Suprapubic skin (tissue), 4 donors: Measurements from ENCODE around the gene STOML1.

Source experiments
- CTCF ChIP-seq, 2 donors: fragments of 200-600 bp in 1 of 2; fragments of 450-650 bp in 1 of 2; sonication (generic) in 1 of 2; IDR thresholded peaks; one replicate each; pipeline ENCODE4 v1.5.1; 2016 to 2019; ENCODE audit warnings: antibody characterized with exemption in 2 of 2, mild to moderate bottlenecking in 1 of 2, moderate library complexity in 1 of 2
- EP300 ChIP-seq: sonication (generic); formaldehyde crosslinking; IDR thresholded peaks from one replicate; pipeline ENCODE4 v1.6.1; 2017; ENCODE audit warnings: antibody characterized with exemption
- POLR2A ChIP-seq, 2 donors: fragments of 450-650 bp; IDR thresholded peaks; one replicate each; pipeline ENCODE4 v1.6.1; 2017; ENCODE audit warnings: antibody characterized with exemption in 2 of 2, mild to moderate bottlenecking in 2 of 2, moderate library complexity in 2 of 2
- POLR2AphosphoS5 ChIP-seq, 3 donors: sonication (generic); formaldehyde crosslinking; IDR thresholded peaks; one replicate each; pipeline ENCODE4 v1.6.1; 2017; ENCODE audit warnings: antibody characterized with exemption in 3 of 3

GRCh38 chr15:73952171-73952912 lies 39.8 kb downstream of the STOML1 start:
- TF ChIP-seq CTCF (IDR thresholded peaks at IDR 0.05) (no peak), POLR2A (IDR thresholded peaks at IDR 0.05) (no peak), POLR2AphosphoS5 (IDR thresholded peaks at IDR 0.05) (no peak), EP300 (no peak)
